Effector memory CD4-positive, alpha-beta T cell (primary cell): Measurements from ENCODE around the gene ANKS6.
"Not testable (repeated sequence)": the region's sequence is repeated elsewhere in the genome, so short reads cannot be mapped to it uniquely, and the experiment has no call there.

Experiments
- DNase-seq, 3 donors: peaks; one replicate each; pipeline ENCODE4 v3.0.0-alpha.2; 2020
- H3K27ac ChIP-seq: 2 replicates; pipeline ENCODE4 v1.7.0; 2013; ENCODE audit warnings: mild to moderate bottlenecking, low read length, moderate library complexity; ENCODE audit not compliant: insufficient read depth, poor library complexity, severe bottlenecking
- H3K27me3 ChIP-seq: replicated peaks from 2 replicates; pipeline ENCODE4 v1.7.0; 2013; ENCODE audit warnings: mild to moderate bottlenecking, low read length; ENCODE audit not compliant: insufficient read depth, control insufficient read depth, poor library complexity, severe bottlenecking
- H3K36me3 ChIP-seq: 2 replicates; pipeline ENCODE4 v1.7.0; 2013; ENCODE audit warnings: mild to moderate bottlenecking, low read length, moderate library complexity; ENCODE audit not compliant: control insufficient read depth, insufficient read depth
- H3K4me1 ChIP-seq: 2 replicates; pipeline ENCODE4 v1.7.0; 2013; ENCODE audit warnings: low read length, mild to moderate bottlenecking; ENCODE audit not compliant: control insufficient read depth, insufficient read depth, poor library complexity, severe bottlenecking
- H3K4me3 ChIP-seq: 2 replicates; pipeline ENCODE4 v1.7.0; 2013; ENCODE audit warnings: low read length, low read depth, mild to moderate bottlenecking; ENCODE audit not compliant: insufficient read depth, poor library complexity, severe bottlenecking
- H3K9me3 ChIP-seq: 2 replicates; pipeline ENCODE4 v1.7.0; 2013; ENCODE audit warnings: mild to moderate bottlenecking, low read length, moderate library complexity; ENCODE audit not compliant: control insufficient read depth

ANKS6 gene

DNA sequence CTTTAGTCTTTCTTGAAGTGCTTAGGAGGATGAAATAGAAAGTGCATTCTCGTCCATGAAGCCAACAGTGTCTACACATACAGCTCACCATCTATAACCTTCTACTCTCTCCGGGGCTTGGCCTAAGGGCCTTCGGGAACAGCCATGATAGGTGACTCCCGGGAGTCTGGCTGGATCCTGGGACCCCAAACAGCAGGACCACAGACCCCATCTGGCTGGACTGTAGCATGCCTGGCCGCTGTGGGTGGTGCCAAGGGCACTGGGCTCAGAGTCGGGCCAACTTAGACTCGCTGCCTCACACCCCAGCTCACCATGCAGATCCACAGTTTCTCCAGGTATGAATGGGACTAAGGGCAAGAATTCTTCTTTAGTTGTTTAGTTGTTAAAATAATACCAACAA lies 104.0 kb downstream of the ANKS6 start:
- H3K27ac ChIP-seq = no peak overlapping the region
- no peak overlapping the region for H3K4me3 ChIP-seq
- no peaks in the 10 kb centered on the region for H3K9me3 ChIP-seq
- H3K4me1 ChIP-seq = no peaks in the 10 kb centered on the region
- H3K36me3 ChIP-seq = no peaks in the 10 kb centered on the region
- no peak for DNase-seq
- H3K27me3 ChIP-seq = no peaks in the 10 kb centered on the region

DNA sequence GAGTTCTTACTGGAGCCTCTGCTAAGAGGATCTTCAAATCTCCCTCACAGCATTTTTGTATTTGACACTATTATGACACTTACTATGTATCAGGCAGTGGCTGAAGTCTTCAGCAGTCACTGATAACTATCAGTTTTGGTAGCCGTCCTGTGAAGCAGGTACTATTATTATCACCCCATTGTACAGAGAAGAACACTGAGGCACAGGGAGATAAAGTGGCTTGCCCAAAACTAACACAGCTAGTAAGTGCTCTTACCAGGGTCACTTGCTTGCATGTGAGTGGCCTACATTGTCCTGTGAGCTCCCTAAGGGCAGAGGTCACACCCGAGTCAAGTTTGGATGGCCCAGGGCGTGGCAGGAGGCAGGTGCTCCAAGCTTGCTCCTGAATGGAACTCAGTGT lies 104.5 kb downstream of the ANKS6 start:
- no peaks in the 10 kb centered on the region for H3K36me3 ChIP-seq
- no peak for DNase-seq

DNA sequence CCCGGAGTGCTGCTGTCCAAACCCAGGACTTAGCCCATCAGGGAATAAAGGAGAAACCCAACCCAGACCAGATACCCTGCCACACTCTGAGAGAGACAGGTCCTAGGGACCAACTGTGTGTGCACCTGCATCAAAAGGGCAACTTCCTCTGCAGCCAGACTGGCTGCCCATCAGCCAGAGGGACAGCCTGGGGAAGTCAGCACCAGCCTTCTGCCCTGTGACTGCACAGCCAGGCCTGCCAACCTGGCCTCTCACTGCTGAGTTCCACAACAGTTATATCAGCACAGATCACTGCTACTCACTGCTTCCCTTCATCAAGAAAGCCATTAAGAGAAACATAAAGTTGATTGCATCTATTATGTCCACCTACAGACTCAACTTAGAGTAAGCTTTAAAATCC lies 105.7 kb downstream of the ANKS6 start:
- Histone ChIP-seq H3K36me3 (no peaks in the 10 kb centered on the region), H3K9me3 (no peaks in the 10 kb centered on the region), H3K4me1 (no peaks in the 10 kb centered on the region), H3K27ac (no peak overlapping the region), H3K4me3 (no peak overlapping the region), H3K27me3 (no peaks in the 10 kb centered on the region)
- DNase-seq = no peak

More for the DNA sequence above, 104.5 kb downstream of the ANKS6 start:
- H3K4me1 ChIP-seq = no peaks in the 10 kb centered on the region
- no peaks in the 10 kb centered on the region for H3K27me3 ChIP-seq
- no peak overlapping the region for H3K4me3 ChIP-seq
- no peaks in the 10 kb centered on the region for H3K9me3 ChIP-seq
- H3K27ac ChIP-seq = no peak overlapping the region

DNA sequence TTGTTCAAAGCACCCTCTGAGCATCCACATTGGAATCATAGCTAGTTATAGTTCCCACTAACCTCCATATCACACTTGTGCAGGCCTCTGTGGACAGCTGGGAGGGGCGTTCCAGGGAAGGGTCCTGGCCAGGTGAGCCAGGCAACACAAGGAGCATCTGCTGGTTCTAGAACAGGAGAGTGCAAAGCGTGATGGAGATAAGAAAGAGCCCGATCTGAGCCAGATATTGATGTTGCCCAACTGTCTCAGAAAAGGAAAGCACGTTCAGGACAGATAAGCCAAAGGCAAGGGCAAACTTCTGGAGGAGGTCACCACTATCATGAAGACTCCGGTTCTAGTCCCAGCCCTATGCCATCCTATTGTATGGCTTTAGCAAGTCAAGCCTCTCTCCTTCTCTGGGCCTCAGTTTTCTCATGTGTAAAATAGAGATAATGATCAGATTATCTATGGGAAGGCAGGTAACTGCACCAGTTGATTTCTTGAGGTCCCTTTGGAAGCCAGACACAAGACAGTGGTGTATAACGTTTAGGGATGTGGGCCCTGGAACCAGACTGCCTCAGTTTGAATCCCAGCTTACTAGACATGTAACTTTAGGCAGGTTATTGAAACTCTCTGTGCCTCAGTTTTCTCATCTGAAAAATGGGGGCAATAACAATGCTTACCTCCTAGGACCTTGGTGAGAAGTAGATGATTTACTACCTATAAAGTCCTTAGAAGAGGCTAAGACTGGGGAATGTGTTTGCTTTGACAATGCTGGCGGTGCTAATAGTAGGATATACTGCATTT lies 107.5 kb downstream of the ANKS6 start:
- Histone ChIP-seq H3K9me3 (no peaks in the 10 kb centered on the region), H3K36me3 (no peaks in the 10 kb centered on the region), H3K4me3 (no peak overlapping the region), H3K27me3 (no peaks in the 10 kb centered on the region), H3K4me1 (no peaks in the 10 kb centered on the region), H3K27ac (no peak overlapping the region)
- no peak for DNase-seq

DNA sequence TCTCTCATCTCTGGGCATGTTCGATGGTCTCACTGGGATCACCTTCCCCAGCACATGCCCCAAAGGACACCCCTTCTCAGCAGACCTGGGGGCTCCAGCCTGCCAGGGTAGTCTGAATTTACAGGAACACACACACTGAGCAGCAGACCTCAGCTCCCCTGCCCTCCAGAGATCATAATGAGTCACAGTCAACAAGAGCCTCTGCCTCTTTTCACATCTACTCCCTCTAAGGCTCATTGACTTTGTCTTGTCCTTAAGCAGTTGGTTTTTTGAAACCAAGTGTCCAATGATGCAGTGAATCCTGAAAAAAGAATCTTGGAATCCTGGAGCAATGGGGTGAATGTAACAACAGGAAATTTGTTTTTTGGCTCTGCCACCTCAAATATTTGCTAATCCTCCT lies 108.4 kb downstream of the ANKS6 start:
- DNase-seq = no peak

DNA sequence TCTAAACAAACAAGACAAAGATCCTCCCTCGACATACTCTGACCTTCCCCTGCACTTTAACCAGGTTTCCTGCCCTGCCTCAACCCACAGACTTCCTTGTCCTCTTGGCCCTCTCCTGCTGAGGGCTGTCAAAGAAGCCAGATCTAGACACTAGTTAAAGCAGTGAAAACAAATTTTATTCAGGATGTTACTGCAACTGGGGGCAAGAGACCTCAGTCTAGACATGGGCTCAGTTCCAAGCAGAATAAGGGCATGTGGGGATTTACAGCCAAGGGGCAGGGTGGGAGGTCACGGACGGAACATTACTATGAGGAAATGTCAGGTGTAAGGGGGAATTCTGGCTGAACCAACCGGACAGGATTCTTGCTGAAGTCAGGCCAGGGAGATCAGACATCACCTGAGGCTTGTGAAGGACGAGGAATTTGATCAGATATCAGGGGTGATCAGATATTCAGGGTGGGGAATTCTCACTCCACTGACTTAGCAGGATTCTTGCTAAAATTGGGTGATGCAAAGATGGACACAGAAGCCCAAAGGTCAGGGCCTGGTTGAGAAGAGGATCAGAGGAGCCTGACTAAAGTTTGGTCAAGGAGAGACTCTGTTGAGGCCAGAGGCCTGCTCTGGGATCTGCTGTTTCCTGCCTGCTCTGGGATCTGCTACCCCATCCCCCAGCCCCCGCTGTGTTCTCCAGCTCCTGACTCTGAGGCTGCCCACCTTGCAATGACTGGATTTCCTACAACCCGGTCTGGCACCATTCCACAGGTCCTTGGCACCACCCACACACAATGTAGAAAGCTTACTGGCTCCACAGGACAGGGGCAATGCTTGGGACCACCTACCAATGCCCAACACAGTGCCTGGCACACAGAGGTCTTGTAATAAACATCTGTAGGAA lies 109.1 kb downstream of the ANKS6 start:
- Histone ChIP-seq H3K4me1 (no peaks in the 10 kb centered on the region), H3K27ac (no peak overlapping the region), H3K9me3 (no peaks in the 10 kb centered on the region), H3K27me3 (no peaks in the 10 kb centered on the region), H3K36me3 (no peaks in the 10 kb centered on the region), H3K4me3 (no peak overlapping the region)
- no peak for DNase-seq

More for the DNA sequence above, 108.4 kb downstream of the ANKS6 start:
- no peaks in the 10 kb centered on the region for H3K4me1 ChIP-seq
- H3K27me3 ChIP-seq = no peaks in the 10 kb centered on the region
- H3K9me3 ChIP-seq = no peaks in the 10 kb centered on the region
- H3K36me3 ChIP-seq = no peaks in the 10 kb centered on the region
- no peak overlapping the region for H3K4me3 ChIP-seq
- H3K27ac ChIP-seq = no peak overlapping the region

DNA sequence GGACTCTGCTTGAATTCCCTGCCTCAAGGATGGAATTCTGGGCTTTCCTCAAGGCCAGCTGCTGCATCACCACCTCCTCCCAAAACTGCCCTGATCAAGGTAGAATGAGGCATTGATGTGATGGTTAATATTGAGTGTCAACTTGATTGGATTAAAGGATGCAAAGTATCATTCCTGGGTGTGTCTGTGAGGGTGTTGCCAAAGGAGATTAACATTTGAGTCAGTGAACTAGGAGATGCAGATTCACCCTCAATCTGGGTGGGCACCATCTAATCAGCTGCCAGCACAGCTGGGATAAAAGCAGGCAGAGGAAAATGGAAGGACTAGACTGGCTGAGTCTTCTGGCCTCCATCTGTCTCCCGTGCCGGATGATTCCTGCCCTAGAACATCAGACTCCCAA lies 111.5 kb downstream of the ANKS6 start:
- DNase-seq, H3K27ac ChIP-seq, H3K36me3 ChIP-seq, H3K4me3 ChIP-seq, H3K9me3 ChIP-seq, H3K4me1 ChIP-seq, H3K27me3 ChIP-seq: not testable (repeated sequence)
